Measurements from ENCODE around the gene PTPRN2.

- TF ChIP-seq CTCF (IDR thresholded peaks at IDR 0.05) (no peak), ZFX (IDR thresholded peaks at IDR 0.05; ENCODE audit: borderline replicate concordance) (no peak)
These were observed 713.3 kb downstream of the PTPRN2 start for GRCh38 chr7:157874208-157874816.
